ENCODE data around the gene CFD.
"Not testable (repeated sequence)": the region's sequence is repeated elsewhere in the genome, so short reads cannot be mapped to it uniquely, and the experiment has no call there.

CFD gene

DNA sequence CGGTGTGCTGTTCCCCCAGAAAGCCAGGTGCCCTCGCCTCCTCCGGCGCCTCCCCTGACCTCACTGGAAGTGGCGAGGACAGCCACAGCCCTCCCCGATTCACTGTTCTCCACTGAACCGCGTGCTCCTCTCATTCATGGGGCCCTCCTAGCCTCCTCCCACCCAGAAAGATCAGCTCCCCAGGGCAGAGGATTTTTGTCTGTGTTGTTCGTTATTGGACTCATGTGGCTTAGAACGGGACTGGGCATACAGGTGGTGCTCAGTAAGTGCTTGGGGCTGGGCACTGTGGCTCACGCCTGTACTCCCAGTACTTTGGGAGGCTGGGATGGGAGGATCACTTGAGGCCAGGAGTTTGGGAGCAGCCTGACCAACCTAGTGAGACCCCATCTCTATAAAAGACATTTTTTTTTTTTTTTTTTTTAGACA is 14.9 kb upstream of the CFD start:
- DNase-seq = no peak
- Histone ChIP-seq H3K27me3 (peaks cover 59% of the 10 kb centered on the region), H3K9me3 (no peaks in the 10 kb centered on the region), H3K4me3 (ENCODE audit: low read depth, low read length) (no peak overlapping the region), H3K36me3 (no peaks in the 10 kb centered on the region), H3K4me1 (no peaks in the 10 kb centered on the region)
- TF ChIP-seq CTCF (IDR thresholded peaks at IDR 0.05; ENCODE audit: low read depth, low read length) = no peak

GRCh38 chr19:845707-846521 is 13.6 kb upstream of the CFD start:
- no peaks in the 10 kb centered on the region for H3K4me1 ChIP-seq
- H3K27me3 ChIP-seq = peaks cover 63% of the 10 kb centered on the region
- H3K9me3 ChIP-seq = no peaks in the 10 kb centered on the region
- TF ChIP-seq CTCF (IDR thresholded peaks at IDR 0.05; ENCODE audit: low read depth, low read length) = no peak
- no peaks in the 10 kb centered on the region for H3K36me3 ChIP-seq
- no peak overlapping the region for H3K4me3 ChIP-seq (ENCODE audit: low read depth, low read length)
- no peak for DNase-seq

DNA sequence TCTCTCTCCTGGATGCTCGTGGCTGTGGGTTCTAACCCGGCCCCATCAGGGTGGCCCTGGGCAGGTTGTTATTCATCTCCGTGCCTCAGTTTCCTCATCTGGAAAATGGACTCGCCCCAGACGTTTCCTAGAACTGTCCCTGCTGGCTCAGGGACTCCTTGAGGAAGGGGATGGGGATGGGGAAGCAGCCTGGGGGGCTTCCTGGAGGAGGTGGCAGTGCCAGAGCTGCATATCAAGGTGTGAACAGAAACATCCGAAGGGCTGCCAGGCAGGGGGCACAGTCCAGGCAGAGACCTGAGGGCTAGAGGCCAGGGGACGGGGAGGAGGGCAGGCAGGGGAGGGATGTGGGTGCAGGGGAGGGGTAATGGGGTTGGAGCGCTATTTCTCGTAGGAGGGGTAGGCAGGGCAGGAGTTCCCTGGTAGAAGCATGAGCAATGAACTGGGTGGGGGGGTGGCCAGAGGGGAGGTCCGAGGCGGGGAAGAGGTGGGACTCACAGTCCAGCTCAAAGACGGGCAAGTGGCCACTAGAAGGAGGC is 11.0 kb upstream of the CFD start:
- DNase-seq = no peak
- H3K27me3 ChIP-seq = peaks cover 69% of the 10 kb centered on the region
- no peaks in the 10 kb centered on the region for H3K9me3 ChIP-seq
- H3K4me3 ChIP-seq (ENCODE audit: low read depth, low read length) = no peak overlapping the region
- TF ChIP-seq CTCF (IDR thresholded peaks at IDR 0.05; ENCODE audit: low read depth, low read length) = no peak
- H3K36me3 ChIP-seq = no peaks in the 10 kb centered on the region
- H3K4me1 ChIP-seq = no peaks in the 10 kb centered on the region

- H3K4me1 ChIP-seq; H3K36me3 ChIP-seq; DNase-seq; H3K9me3 ChIP-seq; H3K4me3 ChIP-seq (ENCODE audit: low read depth, low read length): not testable (repeated sequence)
- H3K27me3 ChIP-seq = peaks cover 63% of the 10 kb centered on the region
Observed at GRCh38 chr19:849195-849594, 10.3 kb upstream of the CFD start.

DNA sequence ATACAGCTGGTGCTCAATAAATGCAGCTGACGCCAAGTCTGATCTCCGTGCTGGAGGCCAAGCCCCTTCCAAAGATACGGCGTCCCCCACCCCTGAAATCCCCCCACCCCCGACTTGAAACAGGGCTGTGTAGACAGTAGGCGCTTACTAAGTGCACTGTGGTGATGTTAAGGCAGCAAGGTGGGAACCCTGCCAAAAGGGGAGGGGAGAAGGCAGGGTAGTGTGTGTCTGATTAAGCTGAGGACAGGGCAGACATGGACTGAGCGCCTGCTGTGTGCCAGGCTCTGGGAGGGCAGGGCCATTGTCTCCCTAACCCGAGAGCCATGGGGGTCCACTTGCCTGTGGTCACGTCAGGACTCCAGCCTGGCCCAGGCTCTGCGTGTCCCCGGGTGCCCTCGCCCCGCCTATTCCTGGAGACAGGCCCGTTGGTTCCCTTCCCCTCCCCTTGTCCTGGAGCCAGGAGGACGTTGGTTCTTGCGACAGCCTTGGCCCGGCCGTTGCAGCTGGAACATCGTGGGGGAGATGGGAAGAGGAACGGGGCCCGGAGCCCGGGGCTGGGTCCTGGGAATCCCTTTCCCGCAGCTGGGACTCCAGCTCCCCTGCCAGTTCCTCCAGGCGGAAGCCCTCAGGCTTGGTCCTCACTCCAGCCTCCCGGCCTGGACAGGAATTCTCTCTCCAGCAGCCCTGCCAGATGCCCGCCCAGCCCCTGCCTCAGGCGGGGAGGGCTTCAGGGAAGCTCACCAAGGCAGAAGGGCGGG is 9.1 kb upstream of the CFD start:
- peak; percentile 85 for DNase-seq
- H3K4me1 ChIP-seq = no peaks in the 10 kb centered on the region
- H3K36me3 ChIP-seq = no peaks in the 10 kb centered on the region
- H3K4me3 ChIP-seq (ENCODE audit: low read depth, low read length) = no peak overlapping the region
- no peaks in the 10 kb centered on the region for H3K9me3 ChIP-seq
- H3K27me3 ChIP-seq = peaks cover 58% of the 10 kb centered on the region
- TF ChIP-seq CTCF (IDR thresholded peaks at IDR 0.05; ENCODE audit: low read depth, low read length) = no peak

DNA sequence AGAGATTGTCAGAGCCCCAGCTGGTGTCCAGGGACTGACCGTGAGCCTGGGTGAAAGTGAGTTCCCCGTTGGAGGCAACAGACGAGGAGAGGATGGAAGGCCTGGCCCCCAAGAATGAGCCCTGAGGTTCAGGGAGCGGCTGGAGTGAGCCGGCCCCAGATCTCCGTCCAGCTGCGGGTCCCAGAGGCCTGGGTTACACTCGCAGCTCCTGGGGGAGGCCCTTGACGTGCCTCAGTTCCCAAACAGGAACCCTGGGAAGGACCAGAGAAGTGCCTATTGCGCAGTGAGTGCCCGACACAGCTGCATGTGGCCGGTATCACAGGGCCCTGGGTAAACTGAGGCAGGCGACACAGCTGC is 8.5 kb upstream of the CFD start:
- TF ChIP-seq CTCF (IDR thresholded peaks at IDR 0.05; ENCODE audit: low read depth, low read length) = no peak
- Histone ChIP-seq H3K4me3 (ENCODE audit: low read depth, low read length) (no peak overlapping the region), H3K36me3 (no peaks in the 10 kb centered on the region), H3K27me3 (peaks cover 58% of the 10 kb centered on the region), H3K4me1 (no peaks in the 10 kb centered on the region), H3K9me3 (no peaks in the 10 kb centered on the region)
- DNase-seq = no peak

All from BE2C (cell line).